T-cell (primary cell): ENCODE measurements around the gene SLC22A14. TPM values are rescaled to one million over a fixed set of nuclear protein-coding genes. Genes with fewer than 3 reads are reported as not detected.

ENCODE experiments used
- ATAC-seq, 4 experiments: fragments of 200-7000 bp in 3 of 4; fragments of 150-1000 bp in 1 of 4; cut with Tn5 transposase; replicated peaks in 1 of 4; 1 replicate in 3 of 4; 2 replicates in 1 of 4; pipeline ENCODE4 v1.10.0; 2021; ENCODE audit warnings: moderate library complexity in 3 of 4, mild to moderate bottlenecking in 2 of 4, moderate number of reproducible peaks in 1 of 4
- CTCF ChIA-PET, 2 donors: fragments of 300-600 bp; sonication (Branson Sonifier 250); formaldehyde crosslinking; loops; one replicate each; lab custom pipeline; 2022; ENCODE audit warnings: antibody characterized with exemption in 2 of 2; lab: Charles Lee
- POLR2A ChIA-PET, 2 donors: fragments of 300-600 bp; sonication (Branson Sonifier 250); formaldehyde crosslinking; loops; one replicate each; lab custom pipeline; 2022; ENCODE audit warnings: antibody characterized with exemption in 2 of 2; lab: Charles Lee
- DNase-seq, 35 experiments: peaks; one replicate each; pipeline versions ENCODE4 v3.0.0 to v3.0.0-alpha.2; 2013 to 2023
- H3K27ac ChIP-seq: one replicate; pipeline ENCODE4 v1.5.1; 2013; ENCODE audit warnings: low read length
- H3K27me3 ChIP-seq, 2 experiments: replicated peaks in 1 of 2; 1 replicate in 1 of 2; 2 replicates in 1 of 2; pipeline versions ENCODE4 v1.6.1 to v1.7.0; 2013; ENCODE audit warnings: low read length in 1 of 2, mixed read lengths in 1 of 2; ENCODE audit not compliant: control insufficient read depth in 2 of 2, insufficient read depth in 2 of 2; ENCODE audit errors: extremely low read depth in 1 of 2
- H3K36me3 ChIP-seq, 2 donors: 1 replicate in 1 of 2; 2 replicates in 1 of 2; pipeline versions ENCODE4 v1.6.1 to v1.7.0; 2013; ENCODE audit warnings: low read length in 1 of 2; ENCODE audit not compliant: control insufficient read depth in 2 of 2, insufficient read depth in 1 of 2; ENCODE audit errors: extremely low read depth in 1 of 2
- H3K4me1 ChIP-seq, 2 experiments: 1 replicate in 1 of 2; 2 replicates in 1 of 2; pipeline versions ENCODE4 v1.6.1 to v1.7.0; 2013; ENCODE audit warnings: low read length in 2 of 2, mixed read lengths in 1 of 2; ENCODE audit not compliant: insufficient read depth in 2 of 2, control insufficient read depth in 1 of 2; ENCODE audit errors: extremely low read depth in 1 of 2
- H3K4me3 ChIP-seq, 2 donors: 1 replicate in 1 of 2; 2 replicates in 1 of 2; pipeline versions ENCODE4 v1.5.1 to v1.7.0; 2013; ENCODE audit warnings: mild to moderate bottlenecking in 2 of 2, low read length in 1 of 2, moderate library complexity in 1 of 2; ENCODE audit not compliant: control insufficient read depth in 1 of 2; ENCODE audit errors: extremely low read depth in 1 of 2
- H3K9me3 ChIP-seq: 2 replicates; pipeline ENCODE4 v1.7.0; 2013
- H3K27ac Mint-ChIP-seq, 2 donors: one replicate each; pipeline ENCODE4 v1.8.0; 2020 to 2021; ENCODE audit warnings: mild to moderate bottlenecking in 2 of 2, mixed read lengths in 2 of 2
- H3K27me3 Mint-ChIP-seq, 2 donors: one replicate each; pipeline ENCODE4 v1.8.0; 2021 to 2022; ENCODE audit warnings: mixed read lengths in 2 of 2
- H3K36me3 Mint-ChIP-seq: one replicate; pipeline ENCODE4 v1.8.0; 2021; ENCODE audit warnings: mixed read lengths
- H3K4me1 Mint-ChIP-seq, 3 donors: one replicate each; pipeline ENCODE4 v1.8.0; 2020 to 2022; ENCODE audit warnings: mixed read lengths in 3 of 3, mild to moderate bottlenecking in 1 of 3
- H3K4me3 Mint-ChIP-seq, 3 donors: one replicate each; pipeline ENCODE4 v1.8.0; 2020 to 2022; ENCODE audit warnings: mild to moderate bottlenecking in 3 of 3, mixed read lengths in 3 of 3, moderate library complexity in 3 of 3
- H3K9me3 Mint-ChIP-seq, 3 donors: one replicate each; pipeline ENCODE4 v1.8.0; 2020 to 2022; ENCODE audit warnings: mixed read lengths in 3 of 3
- WGBS: methylation state at CpG from one replicate; pipeline ENCODE4 v1.1.5; 2013; ENCODE audit warnings: missing lambda C conversion rate; ENCODE audit not compliant: insufficient coverage; 5-methylcytosine and 5-hydroxymethylcytosine counted together
- total RNA-seq, 35 experiments: library from RNA in 6 of 35; stranded (reverse) in 6 of 35; fragments of 120-200 nt in 1 of 35; gene quantifications; one replicate each; pipeline versions ENCODE4 v1.2.1 to v1.2.4 and lab custom pipeline; 2013 to 2026

The SLC22A14 gene
- total RNA-seq, 5 donors from 2014 or later (not counting 1 experiment from before 2014, with no cell fraction given): 0.10 TPM; not detected in 4

DNA sequence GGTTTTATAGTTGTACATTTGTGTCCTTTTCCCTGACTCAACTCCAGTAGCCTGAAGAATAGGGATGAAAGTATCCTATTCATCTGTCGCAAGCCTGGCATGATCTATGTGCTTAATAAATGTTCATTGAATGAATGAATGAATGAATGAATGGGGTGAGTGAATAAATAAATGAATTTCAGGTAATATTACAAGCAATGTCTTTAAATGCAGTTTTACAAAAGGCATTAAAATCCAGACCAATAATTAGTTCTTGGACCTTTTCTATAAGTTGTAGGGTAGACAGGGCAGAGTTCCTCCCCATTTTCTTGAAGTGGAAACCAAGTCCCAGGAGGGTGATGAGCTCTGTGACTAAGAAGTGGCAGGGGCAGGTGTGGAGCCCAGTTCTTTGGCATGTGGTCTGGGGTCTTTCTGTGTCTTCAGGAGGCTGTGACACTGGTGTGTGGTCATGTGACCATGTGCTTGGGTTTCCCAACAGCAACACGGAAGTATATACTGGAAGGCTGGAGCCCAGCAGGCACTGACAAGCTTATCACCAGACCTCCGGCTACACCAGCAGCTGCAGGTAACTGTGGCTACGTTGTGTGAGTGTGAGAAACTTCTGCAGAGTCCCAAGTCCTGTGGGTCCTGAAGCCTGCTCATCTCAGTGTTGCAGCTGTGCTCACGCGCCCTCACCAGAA is 82.8 kb downstream of the SLC22A14 start:
- H3K27ac Mint-ChIP-seq: no peak overlapping the region
- no peak overlapping the region for H3K4me3 Mint-ChIP-seq
- H3K9me3 ChIP-seq: no peaks in the 10 kb centered on the region
- no peak overlapping the region for H3K27ac ChIP-seq
- WGBS: 91% methylated on average over 5 of the region's 6 CpGs
- no peak overlapping the region for H3K4me3 ChIP-seq
- no peaks in the 10 kb centered on the region for H3K27me3 ChIP-seq
- no peaks in the 10 kb centered on the region for H3K36me3 ChIP-seq
- POLR2A ChIA-PET: interaction anchor here in 1 of 2 donors (0.6 kb wide), 1 partner anchor 20 kb away, joined by 3 read pairs; no protein-coding TSS in a partner anchor
- H3K4me1 ChIP-seq: peaks cover 3 to 6% of the 10 kb centered on the region in 2 experiments
- peaks cover 0 to 6% (median 0%) of the 10 kb centered on the region in 3 donors for H3K9me3 Mint-ChIP-seq
- CTCF ChIA-PET: no interaction called here
- DNase-seq: no peak
- no peaks in the 10 kb centered on the region for H3K27me3 Mint-ChIP-seq
- H3K36me3 Mint-ChIP-seq: no peaks in the 10 kb centered on the region
- no peak for ATAC-seq
- peaks cover 6 to 13% (median 8%) of the 10 kb centered on the region in 3 donors for H3K4me1 Mint-ChIP-seq

DNA sequence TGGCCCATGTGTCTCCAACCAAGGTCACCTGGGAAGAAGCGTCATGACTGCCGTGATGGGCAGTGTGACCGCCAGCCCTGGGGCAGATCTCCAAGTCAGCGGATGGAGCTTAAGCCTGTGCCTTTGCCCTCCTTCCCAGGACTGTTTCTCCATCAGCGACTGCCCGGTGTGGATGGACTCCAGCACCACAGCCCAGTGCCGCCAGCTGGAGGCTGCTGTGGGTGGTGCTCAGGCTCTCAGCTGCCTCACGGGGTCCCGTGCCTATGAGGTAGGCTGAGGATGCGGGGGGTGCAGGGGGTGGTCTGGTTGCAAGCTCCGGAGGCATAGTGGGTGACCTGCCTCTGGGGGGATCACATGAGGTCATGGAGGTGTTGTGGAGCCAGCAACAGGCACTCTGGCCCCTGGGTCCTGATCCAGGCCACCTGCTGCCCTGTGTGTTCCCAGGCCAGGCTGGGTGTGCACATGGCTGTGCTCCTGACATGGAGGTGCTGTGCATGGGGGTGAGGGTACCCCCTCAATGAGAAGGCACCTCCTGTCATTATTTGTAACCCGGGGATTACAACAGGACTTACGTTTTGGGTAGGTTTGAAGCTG is 83.5 kb downstream of the SLC22A14 start:
- H3K27ac Mint-ChIP-seq: no peak overlapping the region
- ChIA-PET CTCF (no interaction called here), POLR2A (no interaction called here)
- H3K4me1 Mint-ChIP-seq: peaks cover 6 to 13% (median 8%) of the 10 kb centered on the region in 3 donors
- no peak for DNase-seq
- Histone ChIP-seq H3K4me1 (peaks cover 3 to 6% of the 10 kb centered on the region in 2 experiments), H3K36me3 (no peaks in the 10 kb centered on the region), H3K4me3 (no peak overlapping the region), H3K27me3 (no peaks in the 10 kb centered on the region), H3K9me3 (no peaks in the 10 kb centered on the region), H3K27ac (no peak overlapping the region)
- ATAC-seq: no peak
- no peak overlapping the region for H3K4me3 Mint-ChIP-seq
- WGBS: 98% methylated on average over 10 of the region's 13 CpGs
- peaks cover 0 to 6% (median 0%) of the 10 kb centered on the region in 3 donors for H3K9me3 Mint-ChIP-seq
- no peaks in the 10 kb centered on the region for H3K27me3 Mint-ChIP-seq
- no peaks in the 10 kb centered on the region for H3K36me3 Mint-ChIP-seq

DNA sequence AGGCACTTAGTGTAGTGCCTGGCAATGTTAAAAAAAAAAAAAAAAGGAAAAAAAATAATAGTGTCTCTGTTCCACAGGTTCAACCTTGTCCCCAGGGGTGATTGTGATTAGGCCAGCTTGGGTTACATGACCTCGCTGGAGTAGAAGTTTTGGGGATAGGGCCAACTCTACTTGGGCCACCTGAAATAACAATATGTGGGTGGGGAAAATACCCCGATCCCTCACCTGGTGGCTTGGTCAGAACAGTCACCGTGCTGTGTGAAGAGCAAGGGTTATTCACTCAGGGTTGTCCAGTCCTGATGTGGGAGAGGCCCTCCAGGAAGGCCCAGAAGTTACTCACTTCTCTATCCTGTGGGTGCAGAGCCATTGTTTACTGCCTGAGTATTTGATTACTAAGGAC is 84.0 kb downstream of the SLC22A14 start:
- no peak overlapping the region for H3K27ac Mint-ChIP-seq
- no peak overlapping the region for H3K4me3 Mint-ChIP-seq
- WGBS: 100% methylated on average over 1 of the region's 3 CpGs
- POLR2A ChIA-PET: no interaction called here
- no peaks in the 10 kb centered on the region for H3K9me3 ChIP-seq
- no peaks in the 10 kb centered on the region for H3K36me3 Mint-ChIP-seq
- peaks cover 0 to 6% (median 0%) of the 10 kb centered on the region in 3 donors for H3K9me3 Mint-ChIP-seq
- CTCF ChIA-PET: no interaction called here
- H3K27me3 Mint-ChIP-seq: no peaks in the 10 kb centered on the region
- H3K4me3 ChIP-seq: no peak overlapping the region
- no peak overlapping the region for H3K27ac ChIP-seq
- H3K4me1 Mint-ChIP-seq: peaks cover 6 to 13% (median 9%) of the 10 kb centered on the region in 3 donors
- ATAC-seq (no peak), DNase-seq (no peak)
- H3K36me3 ChIP-seq: no peaks in the 10 kb centered on the region
- peaks cover 3 to 6% of the 10 kb centered on the region in 2 experiments for H3K4me1 ChIP-seq
- no peaks in the 10 kb centered on the region for H3K27me3 ChIP-seq

DNA sequence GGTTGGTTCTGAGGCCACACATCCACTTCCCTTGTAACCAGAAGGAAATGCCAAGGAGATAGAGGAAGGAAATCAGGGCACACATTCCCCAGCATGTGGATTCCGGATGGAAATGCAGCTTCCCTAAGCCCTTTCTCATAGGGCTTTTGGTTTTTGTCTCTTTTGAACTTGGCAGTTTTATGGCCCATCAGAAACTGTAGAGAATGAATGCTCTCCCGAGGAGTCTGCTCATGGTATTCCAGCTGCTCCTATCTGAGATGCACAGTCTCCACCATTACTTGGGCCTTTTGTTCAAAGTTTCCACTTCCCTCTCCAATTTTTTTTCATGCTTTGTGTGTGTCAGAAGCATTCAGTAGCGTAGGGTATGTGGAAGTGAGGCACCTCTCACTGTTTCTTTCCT is 85.7 kb downstream of the SLC22A14 start:
- Histone ChIP-seq H3K36me3 (no peaks in the 10 kb centered on the region), H3K4me1 (peaks cover 3 to 11% of the 10 kb centered on the region in 2 experiments), H3K27ac (no peak overlapping the region), H3K9me3 (no peaks in the 10 kb centered on the region), H3K27me3 (no peaks in the 10 kb centered on the region), H3K4me3 (no peak overlapping the region)
- ChIA-PET POLR2A (interaction anchor here in 1 of 2 donors (0.5 kb wide), 1 partner anchor 431 kb away, joined by 8 read pairs; no protein-coding TSS in a partner anchor), CTCF (no interaction called here)
- H3K9me3 Mint-ChIP-seq: peaks cover 0 to 6% (median 0%) of the 10 kb centered on the region in 3 donors
- no peak overlapping the region for H3K4me3 Mint-ChIP-seq
- no peaks in the 10 kb centered on the region for H3K27me3 Mint-ChIP-seq
- peaks cover 10 to 14% (median 10%) of the 10 kb centered on the region in 3 donors for H3K4me1 Mint-ChIP-seq
- DNase-seq: no peak
- WGBS: no CpG with 5 or more reads among the region's 3 CpGs
- H3K27ac Mint-ChIP-seq: no peak overlapping the region
- H3K36me3 Mint-ChIP-seq: no peaks in the 10 kb centered on the region
- ATAC-seq: no peak

Other genes with a start within 250 kb of the SLC22A14 start
- 10 to 100 TPM in 3 of 5 donors, 1 to 10 TPM in 2; 4.7 to 21.7 (median 17.8) TPM for gene DLEC1, start 243.1 kb upstream of the SLC22A14 start, total RNA-seq
- gene ACAA1, start 145.2 kb upstream of the SLC22A14 start, total RNA-seq: 10 to 100 TPM; 70.7 to 97.1 (median 90.8) TPM
- gene MYD88, start 143.6 kb upstream of the SLC22A14 start, total RNA-seq: 10 to 100 TPM; 32.4 to 68.5 (median 56.6) TPM
- gene OXSR1, start 116.8 kb upstream of the SLC22A14 start, total RNA-seq: 10 to 100 TPM; 30.7 to 40.4 (median 37.4) TPM
- under 1 TPM; 0.35 to 0.79 (median 0.68) TPM for gene SLC22A13, start 16.5 kb upstream of the SLC22A14 start, total RNA-seq
- 1 to 10 TPM in 3 of 5 donors, under 1 TPM in 2; 0.59 to 1.9 (median 1.0) TPM for gene XYLB, start 64.5 kb downstream of the SLC22A14 start, total RNA-seq
- 10 to 100 TPM in 1 of 5 donors, 1 to 10 TPM in 4; 6.3 to 11.0 (median 8.1) TPM for gene ACVR2B, start 171.6 kb downstream of the SLC22A14 start, total RNA-seq
- gene EXOG, start 214.0 kb downstream of the SLC22A14 start, total RNA-seq: 10 to 100 TPM; 21.5 to 24.8 (median 22.9) TPM